GM21367 (cell line): ENCODE results near the gene RAPGEF3.

Experiments used
- ATAC-seq: cut with Tn5 transposase; IDR thresholded peaks from one replicate; pipeline ENCODE4 v1.9.1; 2021; ENCODE audit not compliant: unreplicated experiment

RAPGEF3 gene

GRCh38 chr12:47791351-47791746 lies 32.7 kb upstream of the RAPGEF3 start:
- no peak for ATAC-seq

- no peak for ATAC-seq
Observed at GRCh38 chr12:47790676-47791350, 32.1 kb upstream of the RAPGEF3 start.

GRCh38 chr12:47789712-47790489 lies 31.2 kb upstream of the RAPGEF3 start:
- ATAC-seq = no peak

- no peak for ATAC-seq
Observed at GRCh38 chr12:47789141-47789540, 30.5 kb upstream of the RAPGEF3 start.

GRCh38 chr12:47787596-47788319 lies 29.1 kb upstream of the RAPGEF3 start:
- ATAC-seq = no peak

- no peak for ATAC-seq
Observed at GRCh38 chr12:47786662-47787280, 28.1 kb upstream of the RAPGEF3 start.

GRCh38 chr12:47785887-47786661 lies 27.4 kb upstream of the RAPGEF3 start:
- no peak for ATAC-seq

- no peak for ATAC-seq
Observed at GRCh38 chr12:47785036-47785886, 26.6 kb upstream of the RAPGEF3 start.

- ATAC-seq = no peak
Observed at GRCh38 chr12:47783821-47784819, 25.4 kb upstream of the RAPGEF3 start.

GRCh38 chr12:47783024-47783755 lies 24.5 kb upstream of the RAPGEF3 start:
- ATAC-seq = no peak

- no peak for ATAC-seq
Observed at GRCh38 chr12:47782372-47782770, 23.7 kb upstream of the RAPGEF3 start.

GRCh38 chr12:47781479-47782371 lies 23.0 kb upstream of the RAPGEF3 start:
- no peak for ATAC-seq

- ATAC-seq = no peak
Observed at GRCh38 chr12:47779943-47780504, 21.3 kb upstream of the RAPGEF3 start.

GRCh38 chr12:47779301-47779942 lies 20.7 kb upstream of the RAPGEF3 start:
- ATAC-seq = peak; percentile 76

- no peak for ATAC-seq
Observed at GRCh38 chr12:47778881-47779280, 20.2 kb upstream of the RAPGEF3 start.
